ENCODE measurements around the gene SNRK. TPM values are rescaled to one million over a fixed set of nuclear protein-coding genes. Genes with fewer than 3 reads are reported as not detected.

SNRK gene
- total RNA-seq, 1 experiment from 2014 or later: 14.4 TPM

DNA sequence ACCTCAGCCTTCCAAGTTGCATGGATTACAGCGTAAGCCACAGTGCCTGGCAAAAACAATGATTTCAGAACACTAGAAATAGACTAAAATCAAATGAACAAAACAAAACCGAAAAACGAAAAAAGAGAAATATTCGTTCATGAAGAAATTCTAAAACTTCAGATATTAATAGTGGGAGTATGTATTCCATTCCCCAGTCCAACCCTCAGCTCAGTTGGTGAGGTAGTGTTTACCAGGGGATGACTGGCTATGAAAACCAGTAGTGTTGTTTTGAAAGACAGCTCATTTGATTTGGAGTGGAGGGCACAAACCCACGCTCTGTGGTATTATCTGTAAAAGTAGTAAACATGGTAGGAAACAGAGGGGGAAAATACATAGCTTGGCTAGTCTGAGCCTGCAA is 6.8 kb upstream of the SNRK start:
- intact Hi-C loops (cut with micrococcal nuclease; ENCODE audit: unreplicated experiment): no loop called here
- Histone ChIP-seq H3K4me1 (replicated peaks; ENCODE audit: insufficient read depth) (no peaks in the 10 kb centered on the region), H3K27ac (no peak overlapping the region), H3K4me2 (no peak overlapping the region), H3K9me3 (ENCODE audit: insufficient read depth, low read depth) (no peaks in the 10 kb centered on the region), H3K36me3 (ENCODE audit: low read depth) (no peaks in the 10 kb centered on the region), H3K4me3 (no peak overlapping the region), H3K9me2 (ENCODE audit: insufficient read depth) (no peaks in the 10 kb centered on the region), H4K20me1 (ENCODE audit: insufficient read depth) (no peaks in the 10 kb centered on the region), H3K79me2 (ENCODE audit: low read depth) (no peaks in the 10 kb centered on the region), H3K27me3 (ENCODE audit: insufficient read depth, low read depth) (no peaks in the 10 kb centered on the region), H3F3A (ENCODE audit: insufficient read depth, low read depth) (no peaks in the 10 kb centered on the region), H2AFZ (no peak overlapping the region)
- no peak for DNase-seq
- POLR2A ChIA-PET (ENCODE audit: unreplicated experiment): no interaction called here
- CTCF ChIA-PET: no interaction called here
- no TSS peak for BruUV-seq (replicated peaks)
- TF ChIP-seq CTCF (conservative IDR thresholded peaks at IDR 0.05) (no peak), EZH2 (IDR thresholded peaks at IDR 0.05; ENCODE audit: low read depth) (no peak)

DNA sequence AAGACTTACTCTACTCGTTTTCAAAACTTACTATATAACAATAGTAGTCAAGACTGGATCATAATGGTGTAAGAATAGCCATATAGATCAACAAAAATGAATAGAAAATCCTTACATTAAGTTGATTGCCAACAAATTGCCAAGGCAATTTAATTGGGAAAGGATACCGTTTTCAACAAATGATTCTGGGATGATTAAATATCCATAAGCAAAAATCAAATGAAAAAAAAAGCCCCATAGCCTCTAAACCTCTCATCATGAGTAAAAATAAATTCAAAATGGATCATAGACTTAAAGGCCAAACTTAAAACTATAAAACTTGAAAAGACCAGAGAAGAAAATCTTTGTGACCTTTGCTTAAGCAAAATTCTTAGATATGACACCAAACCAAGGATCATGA is 5.3 kb upstream of the SNRK start:
- POLR2A ChIA-PET (ENCODE audit: unreplicated experiment): no interaction called here
- Histone ChIP-seq H2AFZ (no peak overlapping the region), H3F3A (ENCODE audit: insufficient read depth, low read depth) (no peaks in the 10 kb centered on the region), H4K20me1 (ENCODE audit: insufficient read depth) (no peaks in the 10 kb centered on the region), H3K27ac (no peak overlapping the region), H3K4me2 (no peak overlapping the region), H3K79me2 (ENCODE audit: low read depth) (no peaks in the 10 kb centered on the region), H3K36me3 (ENCODE audit: low read depth) (no peaks in the 10 kb centered on the region), H3K9me3 (ENCODE audit: insufficient read depth, low read depth) (no peaks in the 10 kb centered on the region), H3K4me1 (replicated peaks; ENCODE audit: insufficient read depth) (no peaks in the 10 kb centered on the region), H3K4me3 (no peak overlapping the region), H3K9me2 (ENCODE audit: insufficient read depth) (no peaks in the 10 kb centered on the region), H3K27me3 (ENCODE audit: insufficient read depth, low read depth) (no peaks in the 10 kb centered on the region)
- intact Hi-C loops (cut with micrococcal nuclease; ENCODE audit: unreplicated experiment): no loop called here
- DNase-seq: no peak
- no peak for TF ChIP-seq CTCF (conservative IDR thresholded peaks at IDR 0.05)
- no peak for TF ChIP-seq EZH2 (IDR thresholded peaks at IDR 0.05; ENCODE audit: low read depth)
- CTCF ChIA-PET: no interaction called here
- BruUV-seq (replicated peaks): no TSS peak

GRCh38 chr3:43284171-43284570 is 2.2 kb upstream of the SNRK start:
- no peaks in the 10 kb centered on the region for H3K27me3 ChIP-seq (ENCODE audit: insufficient read depth, low read depth)
- TF ChIP-seq EZH2 (IDR thresholded peaks at IDR 0.05; ENCODE audit: low read depth) (no peak), CTCF (conservative IDR thresholded peaks at IDR 0.05) (no peak)
- H3K79me2 ChIP-seq (ENCODE audit: low read depth): peaks cover 23% of the 10 kb centered on the region
- H3K27ac ChIP-seq: no peak overlapping the region
- no peaks in the 10 kb centered on the region for H3K36me3 ChIP-seq (ENCODE audit: low read depth)
- H3F3A ChIP-seq (ENCODE audit: insufficient read depth, low read depth): no peaks in the 10 kb centered on the region
- intact Hi-C loops (cut with micrococcal nuclease; ENCODE audit: unreplicated experiment): no loop called here
- H3K9me2 ChIP-seq (ENCODE audit: insufficient read depth): no peaks in the 10 kb centered on the region
- no peaks in the 10 kb centered on the region for H4K20me1 ChIP-seq (ENCODE audit: insufficient read depth)
- no peaks in the 10 kb centered on the region for H3K9me3 ChIP-seq (ENCODE audit: insufficient read depth, low read depth)
- no peak for DNase-seq
- CTCF ChIA-PET: interaction anchor here (0.6 kb wide), 1 partner anchor 299 kb away, joined by 3 read pairs; no protein-coding TSS in a partner anchor
- POLR2A ChIA-PET (ENCODE audit: unreplicated experiment): no interaction called here
- no TSS peak for BruUV-seq (replicated peaks)
- H2AFZ ChIP-seq: no peak overlapping the region
- H3K4me3 ChIP-seq: no peak overlapping the region
- peaks cover 18% of the 10 kb centered on the region for H3K4me1 ChIP-seq (replicated peaks; ENCODE audit: insufficient read depth)
- H3K4me2 ChIP-seq: no peak overlapping the region
